WTC11 (cell line): ENCODE results near the gene TBX15. TPM values are rescaled to one million over a fixed set of nuclear protein-coding genes. Genes with fewer than 3 reads are reported as not detected.

ENCODE experiments used
- ATAC-seq: fragments of 200-7000 bp; cut with Tn5 transposase; 2 replicates; pipeline ENCODE4 v1.10.0; 2021; ENCODE audit warnings: mild to moderate bottlenecking, moderate library complexity
- CTCF ChIA-PET: fragments of 300-600 bp; sonication (Branson Sonifier 250); formaldehyde crosslinking; loops from one replicate; lab custom pipeline; 2021; ENCODE audit warnings: antibody characterized with exemption; lab: Charles Lee
- POLR2A ChIA-PET: fragments of 350-600 bp; sonication (Branson Sonifier 250); formaldehyde crosslinking; loops from one replicate; lab custom pipeline; 2021; ENCODE audit warnings: antibody characterized with exemption; lab: Charles Lee
- DNase-seq: peaks from one replicate; pipeline ENCODE4 v3.0.0; 2021; ENCODE audit warnings: low spot score
- H3K27ac Mint-ChIP-seq: 2 replicates; pipeline ENCODE4 v1.8.0; 2021; ENCODE audit warnings: mixed read lengths
- H3K27me3 Mint-ChIP-seq: 2 replicates; pipeline ENCODE4 v1.8.0; 2021; ENCODE audit warnings: low read depth, mild to moderate bottlenecking, moderate library complexity, mixed read lengths
- H3K36me3 Mint-ChIP-seq: 2 replicates; pipeline ENCODE4 v1.8.0; 2021; ENCODE audit warnings: mixed read lengths
- H3K4me1 Mint-ChIP-seq: 2 replicates; pipeline ENCODE4 v1.8.0; 2022; ENCODE audit warnings: mixed read lengths
- H3K4me3 Mint-ChIP-seq: 2 replicates; pipeline ENCODE4 v1.8.0; 2021; ENCODE audit warnings: mild to moderate bottlenecking, moderate library complexity, mixed read lengths
- H3K9me3 Mint-ChIP-seq: 2 replicates; pipeline ENCODE4 v1.8.0; 2021; ENCODE audit warnings: mixed read lengths
- AR ChIP-seq: fragments of 250-450 bp; sonication (Bioruptor Pico); IDR thresholded peaks from 2 replicates; pipeline ENCODE4 v1.9.0; 2021; ENCODE audit warnings: mild to moderate bottlenecking
- ATF1 ChIP-seq: sonication (generic); formaldehyde crosslinking; IDR thresholded peaks from 2 replicates; pipeline ENCODE4 v1.8.1; 2023; ENCODE audit warnings: mild to moderate bottlenecking, moderate library complexity, missing genetic modification reagents
- ATF3 ChIP-seq: sonication (generic); formaldehyde crosslinking; conservative IDR thresholded peaks from 2 replicates; pipeline ENCODE4 v1.8.1; 2022; ENCODE audit warnings: mild to moderate bottlenecking, missing genetic modification reagents
- ATF6 ChIP-seq: sonication (generic); formaldehyde crosslinking; IDR thresholded peaks from 2 replicates; pipeline ENCODE4 v1.8.1; 2023; ENCODE audit warnings: mild to moderate bottlenecking, missing genetic modification reagents
- FOXP1 ChIP-seq: sonication (generic); formaldehyde crosslinking; IDR thresholded peaks from 2 replicates; pipeline ENCODE4 v1.8.0; 2022; ENCODE audit warnings: missing genetic modification reagents, mild to moderate bottlenecking, moderate library complexity, borderline replicate concordance
- FOXP4 ChIP-seq: sonication (generic); formaldehyde crosslinking; IDR thresholded peaks from 2 replicates; pipeline ENCODE4 v1.8.0; 2022; ENCODE audit warnings: mild to moderate bottlenecking, missing genetic modification reagents
- GABPB1 ChIP-seq: sonication (generic); formaldehyde crosslinking; IDR thresholded peaks from 2 replicates; pipeline ENCODE4 v1.8.1; 2023; ENCODE audit warnings: mild to moderate bottlenecking, missing genetic modification reagents
- IRF2 ChIP-seq: sonication (generic); formaldehyde crosslinking; IDR thresholded peaks from 2 replicates; pipeline ENCODE4 v1.8.0; 2022; ENCODE audit warnings: low read depth, missing genetic modification reagents, borderline replicate concordance
- MYBL2 ChIP-seq: sonication (generic); formaldehyde crosslinking; IDR thresholded peaks from 2 replicates; pipeline ENCODE4 v1.8.1; 2023; ENCODE audit warnings: mild to moderate bottlenecking, moderate library complexity, missing genetic modification reagents
- NFYB ChIP-seq: sonication (generic); formaldehyde crosslinking; conservative IDR thresholded peaks from 2 replicates; pipeline ENCODE4 v1.8.0; 2022; ENCODE audit warnings: low read depth, missing genetic modification reagents
- OVOL2 ChIP-seq: fragments of 250-450 bp; sonication (Bioruptor Pico); IDR thresholded peaks from 2 replicates; pipeline ENCODE4 v1.9.0; 2021; ENCODE audit warnings: mild to moderate bottlenecking, borderline replicate concordance
- PREB ChIP-seq: sonication (generic); formaldehyde crosslinking; IDR thresholded peaks from 2 replicates; pipeline ENCODE4 v1.8.1; 2022; ENCODE audit warnings: mild to moderate bottlenecking, missing genetic modification reagents, moderate library complexity, borderline replicate concordance
- STAT6 ChIP-seq: sonication (generic); formaldehyde crosslinking; conservative IDR thresholded peaks from 2 replicates; pipeline ENCODE4 v1.8.1; 2023; ENCODE audit warnings: mild to moderate bottlenecking, low read depth, missing genetic modification reagents, moderate library complexity
- USF1 ChIP-seq: sonication (generic); formaldehyde crosslinking; IDR thresholded peaks from 2 replicates; pipeline ENCODE4 v1.8.0; 2022; ENCODE audit warnings: mild to moderate bottlenecking, missing genetic modification reagents
- ZMAT4 ChIP-seq: fragments of 250-450 bp; sonication (Bioruptor Pico); IDR thresholded peaks from 2 replicates; pipeline ENCODE4 v1.9.0; 2021; ENCODE audit warnings: mild to moderate bottlenecking
- ZNF121 ChIP-seq: sonication (generic); formaldehyde crosslinking; IDR thresholded peaks from 2 replicates; pipeline ENCODE4 v1.8.0; 2023; ENCODE audit warnings: missing genetic modification reagents
- ZNF263 ChIP-seq: sonication (generic); formaldehyde crosslinking; IDR thresholded peaks from 2 replicates; pipeline ENCODE4 v1.8.1; 2022; ENCODE audit warnings: low read depth, mild to moderate bottlenecking, moderate library complexity, missing genetic modification reagents
- ZNF396 ChIP-seq: fragments of 250-450 bp; sonication (Bioruptor Pico); IDR thresholded peaks from 2 replicates; pipeline ENCODE4 v1.8.0; 2021; ENCODE audit warnings: mild to moderate bottlenecking, moderate library complexity, borderline replicate concordance
- ZNF416 ChIP-seq: fragments of 250-450 bp; sonication (Bioruptor Pico); IDR thresholded peaks from 2 replicates; pipeline ENCODE4 v1.9.0; 2021; ENCODE audit warnings: mild to moderate bottlenecking, inconsistent platforms
- total RNA-seq: library from RNA; stranded (reverse); gene quantifications from 3 replicates; pipeline ENCODE4 v1.2.3, GENCODE V29; 2021

Gene TBX15
- total RNA-seq, 1 experiment from 2014 or later, result 0.11 TPM

- ChIA-PET POLR2A (no interaction called here), CTCF (no interaction called here)
- TF ChIP-seq MYBL2 (CRISPR knock-in tag) (no peak), OVOL2 (CRISPR knock-in tag) (no peak), ATF1 (CRISPR knock-in tag) (no peak), FOXP1 (CRISPR knock-in tag) (no peak), PREB (CRISPR knock-in tag) (no peak), USF1 (no peak), GABPB1 (CRISPR knock-in tag) (no peak), ATF6 (CRISPR knock-in tag) (no peak), STAT6 (CRISPR knock-in tag) (no peak), ZNF396 (CRISPR knock-in tag) (no peak), ZNF416 (CRISPR knock-in tag) (no peak), NFYB (CRISPR knock-in tag) (no peak), AR (no peak), ZNF263 (CRISPR knock-in tag) (no peak), ATF3 (CRISPR knock-in tag) (no peak), ZNF121 (CRISPR knock-in tag) (no peak), ZMAT4 (no peak), IRF2 (CRISPR knock-in tag) (no peak), FOXP4 (CRISPR knock-in tag) (no peak)
- 0 out of 2 replicates have a peak, but pooled peaks cover 3% of the 10 kb centered on the region for H3K36me3 Mint-ChIP-seq
- peaks cover 4% of the 10 kb centered on the region; the same call in 1 of the 2 replicates for H3K4me1 Mint-ChIP-seq
- peaks cover 8% of the 10 kb centered on the region for H3K27me3 Mint-ChIP-seq
- no peak overlapping the region for H3K4me3 Mint-ChIP-seq
- ATAC-seq (no peak), DNase-seq (no peak)
- H3K9me3 Mint-ChIP-seq, result peaks cover 6% of the 10 kb centered on the region
- H3K27ac Mint-ChIP-seq, result no peak overlapping the region
These were observed 141.7 kb downstream of the TBX15 start for GRCh38 chr1:118846443-118846842.
